Choroid plexus epithelial cell (primary cell): Measurements from ENCODE around the gene KCNC2.

Experiments
- DNase-seq: peaks from one replicate; pipeline ENCODE4 v3.0.0-alpha.2; 2010; ENCODE audit warnings: low read depth
- H3K4me3 ChIP-seq: 2 replicates; pipeline ENCODE4 v1.5.1; 2011; ENCODE audit warnings: low read depth, mild to moderate bottlenecking, control low read depth, low read length, moderate library complexity
- TF ChIP-seq, protein P1 (sequence below): conservative IDR thresholded peaks from 2 replicates; pipeline ENCODE4 v1.5.1; 2011; ENCODE audit warnings: low read depth, mild to moderate bottlenecking, control low read depth, inconsistent platforms, low read length, moderate library complexity

KCNC2 gene

DNA sequence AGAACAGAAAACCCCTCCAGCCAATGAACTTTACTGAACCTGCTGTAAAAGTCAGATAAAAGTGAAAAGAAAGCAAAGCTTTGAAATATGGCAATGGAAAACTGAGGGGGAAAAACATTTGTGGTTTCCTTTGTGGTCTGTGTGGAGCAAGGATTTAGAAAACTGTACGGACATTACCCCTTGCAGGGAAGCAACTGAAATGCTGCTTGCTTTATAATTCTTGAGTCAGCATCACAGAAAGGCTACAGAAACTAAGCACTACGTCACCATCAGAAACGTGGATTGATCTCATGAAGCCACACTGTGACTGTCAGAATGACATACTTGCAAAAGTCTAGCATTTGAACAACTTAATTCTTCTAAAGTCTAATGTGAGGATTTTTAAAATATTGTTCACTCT is 2.4 kb upstream of the KCNC2 start:
- TF ChIP-seq, protein P1, sequence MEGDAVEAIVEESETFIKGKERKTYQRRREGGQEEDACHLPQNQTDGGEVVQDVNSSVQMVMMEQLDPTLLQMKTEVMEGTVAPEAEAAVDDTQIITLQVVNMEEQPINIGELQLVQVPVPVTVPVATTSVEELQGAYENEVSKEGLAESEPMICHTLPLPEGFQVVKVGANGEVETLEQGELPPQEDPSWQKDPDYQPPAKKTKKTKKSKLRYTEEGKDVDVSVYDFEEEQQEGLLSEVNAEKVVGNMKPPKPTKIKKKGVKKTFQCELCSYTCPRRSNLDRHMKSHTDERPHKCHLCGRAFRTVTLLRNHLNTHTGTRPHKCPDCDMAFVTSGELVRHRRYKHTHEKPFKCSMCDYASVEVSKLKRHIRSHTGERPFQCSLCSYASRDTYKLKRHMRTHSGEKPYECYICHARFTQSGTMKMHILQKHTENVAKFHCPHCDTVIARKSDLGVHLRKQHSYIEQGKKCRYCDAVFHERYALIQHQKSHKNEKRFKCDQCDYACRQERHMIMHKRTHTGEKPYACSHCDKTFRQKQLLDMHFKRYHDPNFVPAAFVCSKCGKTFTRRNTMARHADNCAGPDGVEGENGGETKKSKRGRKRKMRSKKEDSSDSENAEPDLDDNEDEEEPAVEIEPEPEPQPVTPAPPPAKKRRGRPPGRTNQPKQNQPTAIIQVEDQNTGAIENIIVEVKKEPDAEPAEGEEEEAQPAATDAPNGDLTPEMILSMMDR, result no peak
- H3K4me3 ChIP-seq, result no peak overlapping the region
- DNase-seq, result no peak

DNA sequence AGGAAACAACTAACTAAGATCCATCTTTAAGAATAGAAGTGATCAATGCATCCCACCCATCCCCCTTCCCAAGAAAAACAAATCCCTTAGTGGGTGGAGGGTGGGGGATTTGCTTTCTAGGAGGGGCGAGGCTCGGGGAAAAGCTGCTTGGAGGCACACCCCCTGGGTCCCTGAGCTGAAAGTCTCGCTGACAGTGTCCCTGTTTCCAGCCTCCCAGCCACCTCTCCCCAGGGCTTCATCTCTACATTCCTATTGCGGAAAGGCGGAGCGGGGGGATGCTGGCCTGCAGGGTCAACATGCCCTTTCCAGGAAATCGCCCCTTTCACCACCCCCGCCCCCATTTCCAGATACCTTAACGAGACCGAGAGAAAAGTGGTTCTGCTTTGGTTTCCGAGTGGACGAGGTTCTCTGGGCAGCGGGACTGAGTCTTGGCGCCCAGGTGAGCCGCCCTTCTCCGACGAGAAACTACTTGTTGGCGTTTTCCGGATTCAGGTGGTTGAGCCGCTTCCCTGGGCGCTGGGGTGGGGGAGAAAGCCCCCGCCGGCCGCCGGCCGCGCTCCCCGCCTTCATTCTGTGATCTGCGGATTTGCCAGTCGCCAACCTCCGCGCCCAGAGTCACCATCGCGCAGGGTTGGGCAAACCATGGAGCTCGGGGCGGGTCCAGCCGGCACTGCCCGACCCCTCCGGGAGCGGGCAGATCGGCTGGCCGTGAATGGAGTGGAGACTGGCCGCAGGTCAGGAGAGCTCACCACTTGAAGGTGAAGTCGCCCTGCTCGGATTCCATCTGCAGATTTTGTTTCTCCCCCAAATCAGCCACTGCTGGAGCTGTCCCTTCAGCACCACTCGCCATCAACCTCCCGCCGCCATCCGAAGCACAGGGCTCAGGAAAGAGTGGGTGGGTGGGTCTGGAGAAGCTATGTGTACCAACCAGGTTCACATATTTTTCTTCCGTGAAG is 505 bp downstream of the KCNC2 start:
- no peak overlapping the region for H3K4me3 ChIP-seq
- peak; percentile 41 for DNase-seq
- TF ChIP-seq, protein P1, result no peak

DNA sequence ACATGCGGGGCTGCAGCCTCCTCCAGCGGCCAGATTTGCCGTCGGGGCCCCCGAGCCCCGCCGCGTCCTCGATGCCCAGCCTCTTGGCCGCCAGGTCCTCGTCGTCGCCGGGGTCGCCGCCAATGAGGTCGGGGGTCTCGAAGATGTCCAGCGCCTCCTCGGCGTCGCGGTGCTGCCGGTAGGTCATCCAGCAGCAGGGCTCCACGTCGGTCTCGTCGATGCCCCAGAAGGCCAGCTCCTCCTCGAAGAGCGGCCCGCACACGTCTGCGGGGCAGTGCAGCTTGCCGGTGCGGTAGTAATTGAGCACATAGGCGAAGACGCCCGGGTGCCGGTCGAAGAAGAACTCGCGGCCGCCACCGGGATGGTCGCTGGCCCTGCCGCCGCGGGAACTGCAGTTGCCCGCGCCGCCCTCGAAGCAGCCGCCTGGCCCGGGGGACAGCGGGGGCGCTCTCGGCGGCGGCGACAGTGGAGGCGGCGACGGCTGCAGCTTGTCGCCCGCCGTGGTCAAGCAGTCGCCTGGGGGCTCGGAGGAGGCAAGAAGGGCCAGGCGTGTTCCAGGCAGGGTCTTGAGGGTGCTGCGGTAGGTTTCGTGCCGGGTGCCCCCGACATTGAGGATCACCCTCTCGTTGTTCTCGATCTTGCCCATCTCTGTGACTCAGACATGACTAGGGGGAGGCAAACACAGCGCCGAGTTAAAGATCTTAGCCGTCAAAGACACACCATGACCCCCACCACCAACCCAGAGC is 2.1 kb downstream of the KCNC2 start:
- TF ChIP-seq, protein P1, result no peak
- DNase-seq, result no peak
- no peak overlapping the region for H3K4me3 ChIP-seq

DNA sequence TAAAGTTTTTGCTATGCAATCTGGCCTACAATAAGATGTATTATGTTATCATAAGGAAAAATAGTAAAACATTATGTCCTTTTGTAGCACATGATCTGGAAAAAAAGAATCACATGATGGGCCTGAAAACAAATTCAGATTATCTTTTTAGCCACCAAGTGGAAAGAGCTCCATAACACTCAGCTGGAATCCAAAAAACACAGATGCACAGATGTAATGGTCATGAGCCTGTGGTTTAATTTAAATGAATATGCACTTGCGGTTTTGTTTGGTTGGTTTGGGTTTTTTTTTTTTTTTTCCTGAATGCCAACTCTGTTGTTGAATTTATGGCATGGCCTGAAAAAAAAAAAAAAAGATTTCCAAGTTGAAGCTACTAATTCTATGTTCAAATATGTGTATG is 4.1 kb downstream of the KCNC2 start:
- TF ChIP-seq, protein P1, result no peak
- no peak overlapping the region for H3K4me3 ChIP-seq
- no peak for DNase-seq

DNA sequence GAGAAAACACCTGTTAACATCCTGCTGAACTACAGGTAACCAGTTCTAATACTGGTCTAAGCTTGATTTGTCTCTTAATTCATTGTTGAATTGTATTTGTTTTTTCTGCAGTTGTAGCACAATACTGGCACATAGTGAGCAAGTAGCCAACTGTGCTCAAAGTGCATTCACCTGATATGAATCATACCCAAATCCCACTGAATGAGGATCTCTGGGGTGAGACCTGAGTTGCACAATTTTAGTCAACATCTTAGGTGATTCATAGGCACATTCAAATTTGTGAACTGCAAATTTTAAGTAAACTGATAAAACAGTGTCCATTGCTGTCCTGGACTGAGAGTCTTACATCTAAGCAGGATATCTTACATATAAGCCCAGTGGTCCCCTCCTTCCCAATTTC is 12.8 kb downstream of the KCNC2 start:
- DNase-seq, result no peak
- H3K4me3 ChIP-seq, result no peak overlapping the region
- TF ChIP-seq, protein P1, result no peak

DNA sequence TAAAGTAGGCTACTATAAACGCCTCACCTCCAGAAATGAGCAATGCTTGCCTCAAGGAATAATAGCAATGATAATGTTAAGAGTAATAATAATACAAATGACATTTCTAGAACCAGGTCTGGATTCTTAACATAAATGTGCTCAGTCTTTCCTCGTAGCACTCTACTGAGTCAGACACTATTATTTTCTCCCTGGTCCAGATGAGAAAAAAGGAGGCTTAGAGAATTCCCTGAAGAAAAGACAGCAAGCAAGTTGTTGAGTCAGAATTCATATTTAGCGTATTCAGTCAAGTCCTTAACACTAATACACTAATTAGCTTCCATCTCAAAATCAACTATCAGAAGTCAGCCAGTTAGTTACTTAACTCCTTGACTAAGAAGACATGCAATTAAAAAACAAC is 13.2 kb downstream of the KCNC2 start:
- no peak for DNase-seq
- TF ChIP-seq, protein P1, result no peak
- no peak overlapping the region for H3K4me3 ChIP-seq
